ENCODE measurements around the gene MACF1.
"Not testable (repeated sequence)": the region's sequence is repeated elsewhere in the genome, so short reads cannot be mapped to it uniquely, and the experiment has no call there.

MACF1 gene, protein sequence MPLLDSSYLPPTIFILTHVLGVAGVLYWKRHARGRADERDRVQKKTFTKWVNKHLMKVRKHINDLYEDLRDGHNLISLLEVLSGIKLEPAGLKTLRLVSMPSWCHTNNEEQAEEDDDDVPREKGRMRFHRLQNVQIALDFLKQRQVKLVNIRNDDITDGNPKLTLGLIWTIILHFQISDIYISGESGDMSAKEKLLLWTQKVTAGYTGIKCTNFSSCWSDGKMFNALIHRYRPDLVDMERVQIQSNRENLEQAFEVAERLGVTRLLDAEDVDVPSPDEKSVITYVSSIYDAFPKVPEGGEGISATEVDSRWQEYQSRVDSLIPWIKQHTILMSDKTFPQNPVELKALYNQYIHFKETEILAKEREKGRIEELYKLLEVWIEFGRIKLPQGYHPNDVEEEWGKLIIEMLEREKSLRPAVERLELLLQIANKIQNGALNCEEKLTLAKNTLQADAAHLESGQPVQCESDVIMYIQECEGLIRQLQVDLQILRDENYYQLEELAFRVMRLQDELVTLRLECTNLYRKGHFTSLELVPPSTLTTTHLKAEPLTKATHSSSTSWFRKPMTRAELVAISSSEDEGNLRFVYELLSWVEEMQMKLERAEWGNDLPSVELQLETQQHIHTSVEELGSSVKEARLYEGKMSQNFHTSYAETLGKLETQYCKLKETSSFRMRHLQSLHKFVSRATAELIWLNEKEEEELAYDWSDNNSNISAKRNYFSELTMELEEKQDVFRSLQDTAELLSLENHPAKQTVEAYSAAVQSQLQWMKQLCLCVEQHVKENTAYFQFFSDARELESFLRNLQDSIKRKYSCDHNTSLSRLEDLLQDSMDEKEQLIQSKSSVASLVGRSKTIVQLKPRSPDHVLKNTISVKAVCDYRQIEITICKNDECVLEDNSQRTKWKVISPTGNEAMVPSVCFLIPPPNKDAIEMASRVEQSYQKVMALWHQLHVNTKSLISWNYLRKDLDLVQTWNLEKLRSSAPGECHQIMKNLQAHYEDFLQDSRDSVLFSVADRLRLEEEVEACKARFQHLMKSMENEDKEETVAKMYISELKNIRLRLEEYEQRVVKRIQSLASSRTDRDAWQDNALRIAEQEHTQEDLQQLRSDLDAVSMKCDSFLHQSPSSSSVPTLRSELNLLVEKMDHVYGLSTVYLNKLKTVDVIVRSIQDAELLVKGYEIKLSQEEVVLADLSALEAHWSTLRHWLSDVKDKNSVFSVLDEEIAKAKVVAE (N-terminal part only)

DNA sequence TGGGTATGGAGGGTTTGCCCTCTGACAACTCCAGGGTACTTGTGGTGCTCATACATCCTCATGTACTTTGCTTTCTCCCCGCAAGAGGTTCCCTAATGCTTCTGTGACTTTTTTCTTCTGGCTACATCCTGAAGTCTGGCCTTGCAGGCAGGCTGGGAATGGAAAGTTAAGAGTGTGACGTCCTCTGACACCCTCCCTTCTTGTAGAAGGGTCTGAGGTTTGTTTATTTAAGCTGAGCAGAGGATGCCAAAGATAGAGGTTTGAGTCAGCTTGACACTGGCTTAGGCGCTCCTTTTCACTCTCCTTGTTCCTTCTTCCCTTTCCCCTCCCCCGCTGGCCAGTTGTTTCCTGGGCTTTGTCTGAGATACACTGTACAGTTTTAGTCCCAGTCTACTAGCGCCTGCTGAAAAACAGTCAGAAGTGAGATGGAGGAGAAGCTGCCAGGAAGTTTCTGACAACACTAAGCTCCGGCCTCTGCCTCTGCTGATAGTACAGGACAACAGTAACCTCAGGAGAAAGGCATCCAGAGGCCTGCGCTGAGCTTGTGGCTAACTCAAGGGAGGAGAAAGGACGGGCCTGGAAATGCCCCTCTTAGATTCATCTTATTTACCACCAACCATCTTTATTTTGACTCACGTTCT lies at the start of gene MACF1:
Gene MACF1, plus strand, starts transcription at position 255 of the 641 bp plus-strand sequence. Its CDS starts 328 bp downstream, at position 583.
- peak; percentile 32 to 96 for DNase-seq

DNA sequence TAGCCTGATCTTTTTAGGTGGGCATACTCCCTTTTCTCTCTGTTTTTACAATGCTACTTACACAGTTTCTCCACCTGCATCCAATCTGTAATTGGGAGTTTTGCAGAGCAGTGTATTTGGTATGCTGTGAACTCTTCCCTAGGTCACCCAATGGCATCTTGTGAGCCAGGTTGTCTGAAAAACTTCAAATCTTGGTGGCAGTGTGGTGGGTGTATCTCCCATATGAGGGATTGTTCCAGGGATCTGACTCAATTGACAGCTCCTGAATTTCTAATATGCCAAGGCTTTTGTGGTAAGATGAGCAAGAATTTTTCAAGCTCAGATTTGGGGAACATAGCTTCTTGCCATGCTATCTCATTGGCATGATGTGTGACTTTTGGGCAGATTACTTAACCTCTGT lies 47.2 kb upstream of the MACF1 start:
- no peak for DNase-seq

DNA sequence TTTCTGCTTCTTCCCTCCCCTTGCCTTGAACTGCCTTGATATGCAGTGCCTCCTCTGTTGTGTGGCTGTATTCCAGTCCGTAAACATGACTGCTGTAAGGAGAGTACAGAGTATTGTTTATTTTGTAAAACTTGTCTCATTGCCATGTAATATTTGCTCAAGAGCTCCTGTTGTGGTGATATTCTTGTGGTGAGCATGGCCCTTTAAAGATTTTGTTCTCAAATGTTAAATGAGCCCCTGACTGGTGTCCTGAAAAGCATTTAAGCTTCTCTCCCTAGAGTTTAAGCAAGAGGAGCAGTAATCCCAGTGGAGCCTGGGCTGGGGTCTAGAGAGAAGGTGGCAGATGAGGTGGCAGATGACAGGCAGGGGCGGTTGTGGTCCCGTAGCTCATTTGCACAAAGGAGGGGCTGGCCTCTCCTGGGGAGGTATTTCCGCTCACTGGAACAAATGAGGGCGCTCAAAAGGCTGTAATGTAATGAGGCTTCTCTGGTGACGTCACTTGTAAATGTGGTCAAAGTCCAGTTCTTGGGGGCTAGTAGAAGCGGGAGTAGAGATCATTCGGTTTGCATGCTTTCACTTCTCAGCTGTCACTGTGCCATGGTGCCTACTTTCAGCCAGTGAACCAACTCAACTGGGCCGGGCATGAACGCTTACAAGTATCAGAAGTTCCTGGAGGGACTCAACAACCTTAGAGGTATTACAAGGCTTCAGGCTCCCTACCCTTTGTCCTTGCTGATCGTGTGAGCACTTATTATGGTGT lies 46.0 kb upstream of the MACF1 start:
- DNase-seq, result no peak

DNA sequence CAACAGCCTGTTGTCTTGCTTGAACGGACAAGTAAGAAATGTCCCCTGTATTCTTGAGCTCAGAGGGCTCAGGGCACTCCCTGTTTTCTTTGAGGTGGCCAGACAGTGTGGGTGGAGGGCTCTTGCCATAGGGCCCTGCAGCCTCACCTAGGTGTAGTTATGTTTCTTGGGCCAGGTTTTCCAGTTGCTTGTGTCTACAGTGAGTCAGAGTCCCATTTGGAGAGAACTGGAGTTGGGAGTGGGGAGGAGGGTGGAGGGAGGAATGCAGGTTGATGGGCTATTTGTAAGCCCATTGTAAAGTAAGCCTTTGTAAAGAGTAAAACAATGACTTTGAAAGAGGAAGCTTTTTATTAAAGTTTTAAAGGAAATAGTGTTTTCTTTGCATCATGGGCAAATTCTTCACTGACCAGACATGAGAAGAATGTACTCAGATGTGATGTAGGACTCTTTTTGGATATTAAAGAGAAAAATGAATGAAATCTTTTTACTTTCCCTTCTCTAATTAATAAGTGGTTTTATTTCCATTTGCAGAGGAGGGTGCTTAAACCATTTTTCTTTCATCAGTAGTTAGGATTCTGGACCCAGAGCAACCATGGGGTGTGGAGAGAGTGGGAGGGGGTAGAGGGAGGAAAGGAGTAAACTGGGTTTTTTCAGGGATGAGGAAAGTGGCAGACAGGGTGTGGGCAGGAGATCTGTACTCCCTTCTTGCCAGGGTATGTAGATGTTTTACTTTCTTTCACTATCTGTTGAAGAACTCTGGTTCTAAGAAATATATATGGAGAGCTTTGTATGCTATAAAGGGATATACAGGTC lies 45.1 kb upstream of the MACF1 start:
- DNase-seq, result no peak

DNA sequence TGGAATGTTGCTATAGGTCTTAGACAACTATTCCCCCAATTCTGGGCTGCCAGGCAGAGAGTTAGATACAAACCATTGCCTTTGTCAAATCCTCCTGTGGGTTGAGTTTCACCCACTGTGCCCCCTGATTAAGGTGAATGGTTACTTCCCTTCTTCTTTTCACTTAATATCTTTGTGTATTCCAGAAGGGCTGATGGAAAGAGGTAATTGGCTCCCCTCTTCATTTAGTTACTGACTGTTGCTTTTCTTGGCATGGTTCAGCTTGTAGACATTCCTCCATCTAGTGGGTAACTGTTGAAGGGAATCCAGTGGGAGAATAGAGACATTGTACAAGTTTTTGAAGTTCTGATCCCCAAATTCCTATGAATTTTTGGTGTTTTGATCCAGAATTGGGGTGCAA lies 43.8 kb upstream of the MACF1 start:
- DNase-seq, result no peak

DNA sequence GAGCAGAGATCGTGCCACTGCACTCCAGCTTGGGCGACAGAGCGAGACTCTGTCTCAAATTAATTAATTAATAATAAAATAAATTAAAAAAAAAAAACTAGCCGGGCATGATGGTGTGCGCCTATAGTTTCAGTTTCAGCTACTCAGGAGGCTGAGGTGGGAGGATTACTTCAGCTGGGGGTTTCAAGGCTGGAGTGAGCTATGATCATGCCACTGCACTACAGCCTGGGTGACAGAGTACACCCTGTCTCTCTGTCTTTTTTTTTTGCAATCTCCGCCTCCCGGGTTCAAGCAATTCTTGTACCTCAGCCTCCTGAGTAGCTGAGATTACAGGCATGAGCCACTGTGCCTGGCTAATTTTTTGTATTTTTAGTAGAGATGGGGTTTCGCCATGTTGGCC lies 42.7 kb upstream of the MACF1 start:
- not testable (repeated sequence) for DNase-seq

DNA sequence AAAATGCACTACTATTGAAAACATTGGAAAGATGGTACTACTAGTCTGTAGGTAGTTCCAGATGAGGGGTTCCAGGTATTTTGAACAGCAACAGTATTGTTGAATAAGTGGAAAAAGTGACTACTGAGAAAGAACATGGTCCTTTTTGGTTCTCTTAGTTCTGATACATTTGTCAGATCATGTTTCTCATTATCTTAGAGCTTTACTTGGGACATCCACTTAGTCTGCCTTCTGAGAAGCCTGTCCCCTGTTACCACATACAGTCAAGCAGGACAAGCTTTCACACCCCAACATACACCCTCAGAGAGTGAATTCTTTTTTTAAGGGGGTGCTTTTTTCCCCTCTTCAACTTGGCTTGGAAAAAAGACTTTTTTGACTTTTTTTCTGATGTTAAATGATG lies 41.0 kb upstream of the MACF1 start:
- DNase-seq, result no peak

DNA sequence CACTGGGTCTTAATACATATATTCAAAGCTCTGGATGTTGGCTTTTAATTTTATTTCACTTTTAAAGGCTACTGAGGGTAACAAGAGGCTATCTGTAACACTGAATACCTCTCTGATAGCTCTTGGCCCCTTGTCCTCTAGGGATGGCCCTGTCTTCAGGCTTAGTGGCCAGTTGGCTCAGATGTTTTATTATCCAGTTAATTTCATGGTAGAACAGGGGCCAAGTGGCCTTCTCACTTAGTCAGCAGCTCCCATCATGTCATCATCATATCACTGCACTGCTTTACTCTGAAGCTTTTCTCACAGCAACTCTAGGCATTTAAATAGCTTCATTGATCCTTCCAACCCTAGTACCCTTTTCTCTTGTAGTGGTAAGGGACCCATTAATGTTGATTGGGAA lies 40.2 kb upstream of the MACF1 start:
- no peak for DNase-seq

DNA sequence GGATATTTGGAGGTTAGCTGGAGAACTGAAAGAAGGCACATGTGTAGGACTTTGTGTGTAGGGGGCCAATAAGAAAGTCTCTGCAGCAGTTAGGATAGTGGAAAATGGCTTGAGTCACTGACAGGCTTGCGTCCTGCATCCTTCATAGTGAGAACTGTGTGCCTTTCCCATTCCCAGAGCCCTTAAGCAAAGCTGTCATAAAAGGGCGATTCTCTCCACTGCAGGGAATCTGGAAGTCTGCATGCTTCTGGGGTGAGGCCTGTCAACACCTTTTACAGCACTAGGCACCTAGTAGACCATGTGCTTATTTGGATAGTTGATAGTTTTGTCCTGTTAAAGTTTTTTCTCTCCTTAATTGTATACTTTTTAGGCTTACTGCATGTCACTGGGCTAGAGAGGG lies 39.4 kb upstream of the MACF1 start:
- no peak for DNase-seq

DNA sequence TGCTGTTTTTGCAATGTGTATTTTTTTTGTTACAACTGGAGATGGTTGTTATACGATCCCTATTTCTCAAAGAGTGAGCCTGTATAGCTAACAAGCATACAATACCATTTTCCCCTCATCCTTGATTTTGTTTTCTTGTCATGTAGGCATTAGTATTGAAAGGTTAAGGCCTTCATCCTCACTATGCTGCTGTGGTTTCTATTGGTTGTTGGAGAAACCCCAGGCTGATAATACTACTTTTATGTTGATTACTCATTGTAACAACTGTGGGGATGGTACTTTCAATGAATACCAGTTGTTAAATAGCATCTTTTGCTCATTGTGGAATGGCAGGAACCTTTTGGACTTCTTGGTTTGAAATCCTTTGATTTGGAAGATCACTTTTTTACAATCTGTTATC lies 39.0 kb upstream of the MACF1 start:
- DNase-seq, result no peak

DNA sequence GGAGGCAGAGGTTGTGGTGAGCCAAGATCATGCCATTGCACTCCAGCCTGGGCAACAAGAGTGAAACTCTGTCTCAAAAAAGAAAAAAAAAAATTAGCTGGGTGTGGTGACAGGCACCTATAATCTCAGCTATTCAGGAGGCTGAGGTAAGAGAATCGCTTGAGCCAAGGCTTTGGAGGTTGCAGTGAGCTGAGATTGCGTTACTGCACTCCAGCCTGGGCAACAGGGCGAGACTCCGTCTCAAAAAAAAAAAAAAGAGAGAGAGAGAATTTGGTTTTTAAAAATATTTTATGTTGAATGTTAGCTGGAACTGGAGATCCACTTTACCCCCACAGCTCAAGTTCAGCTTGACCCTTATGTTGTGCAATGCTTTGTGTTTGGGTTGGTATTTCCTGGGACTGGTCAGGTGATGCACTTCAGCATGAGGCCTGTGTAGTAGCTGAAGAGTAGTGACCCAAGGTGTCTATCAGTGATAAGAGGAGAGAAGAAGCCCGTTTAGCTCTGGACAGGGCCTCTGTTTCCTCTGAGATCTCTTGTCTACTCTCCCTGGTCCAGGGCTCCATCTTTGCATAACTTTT lies 36.8 kb upstream of the MACF1 start:
- DNase-seq, result no peak

DNA sequence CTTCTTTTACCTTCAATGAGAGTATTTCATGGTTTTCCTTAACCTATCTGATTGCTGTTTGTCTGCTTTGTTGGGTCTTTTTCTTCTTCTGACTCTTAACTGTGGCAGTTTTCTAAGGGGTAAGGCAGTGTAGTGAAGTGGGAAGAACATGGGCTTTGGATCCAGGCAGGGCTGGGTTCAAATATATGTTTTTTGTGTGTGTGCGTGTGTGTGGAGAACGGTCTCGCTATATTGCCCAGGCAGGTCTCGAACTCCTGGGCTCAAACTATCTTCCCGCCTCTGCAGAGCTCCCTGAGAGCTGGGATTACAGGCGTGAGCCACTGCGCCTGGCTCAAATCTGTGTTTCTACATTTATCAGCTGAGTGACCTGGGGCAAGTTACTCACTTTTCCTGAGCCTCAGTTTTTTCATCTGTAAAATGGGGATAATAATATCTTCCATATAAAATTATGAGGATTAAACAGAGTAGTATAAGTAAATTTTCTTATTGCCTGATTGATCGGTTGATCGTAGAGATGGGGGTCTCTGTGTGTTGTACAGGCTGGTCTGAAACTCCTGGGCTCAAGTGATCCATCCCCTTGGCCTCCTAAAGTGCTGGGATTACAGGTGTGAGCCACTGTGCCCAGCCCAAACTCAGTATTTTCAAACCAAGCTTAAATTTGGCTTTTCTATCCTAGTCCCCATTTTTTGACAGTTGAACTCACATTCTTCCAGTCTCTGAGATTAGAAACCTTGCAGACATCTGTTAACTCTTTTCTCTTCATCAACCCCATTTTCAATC lies 36.0 kb upstream of the MACF1 start:
- no peak for DNase-seq

DNA sequence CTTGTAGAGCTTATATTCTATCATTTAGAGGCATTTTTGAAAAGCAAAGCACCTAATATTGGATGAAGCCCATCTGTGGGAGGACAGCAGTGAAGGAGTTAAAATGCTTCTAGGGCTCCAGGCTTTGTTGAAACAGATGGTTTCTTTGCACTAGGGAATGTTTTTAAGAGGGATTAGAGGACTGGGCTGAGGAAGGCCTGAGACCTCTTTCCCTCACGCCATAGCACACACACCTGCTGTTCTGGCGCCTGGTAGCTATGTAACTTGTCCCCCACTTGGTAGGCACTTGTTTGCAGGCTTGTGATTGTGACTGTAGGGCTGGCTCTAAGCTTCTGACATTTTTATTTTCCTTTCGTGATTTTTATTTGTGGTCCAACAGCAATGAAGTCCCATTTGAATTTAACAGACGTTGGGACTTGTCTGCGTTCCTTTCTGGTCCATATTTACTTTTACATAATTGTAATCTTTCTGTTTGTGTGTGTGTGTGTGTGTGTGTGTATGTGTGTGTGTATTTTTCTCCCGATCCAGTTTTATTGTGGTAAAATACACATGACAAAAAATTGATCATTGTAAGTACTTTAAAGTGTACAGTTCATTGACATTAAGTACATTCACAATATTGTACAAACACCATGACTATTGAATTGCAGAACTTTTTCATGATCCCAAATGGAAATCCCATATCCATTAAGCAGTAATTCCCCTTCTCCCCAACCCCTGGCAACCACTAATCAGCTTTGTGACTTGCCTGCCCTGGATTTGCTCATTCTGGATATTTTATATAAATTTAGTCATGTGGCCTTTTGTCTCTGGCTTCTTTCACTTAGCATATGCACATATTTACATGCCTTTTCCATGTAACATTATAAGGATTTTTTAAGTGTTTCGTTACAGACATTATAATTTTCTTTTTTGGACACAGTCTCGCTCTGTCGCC lies 33.5 kb upstream of the MACF1 start:
- no peak for DNase-seq

DNA sequence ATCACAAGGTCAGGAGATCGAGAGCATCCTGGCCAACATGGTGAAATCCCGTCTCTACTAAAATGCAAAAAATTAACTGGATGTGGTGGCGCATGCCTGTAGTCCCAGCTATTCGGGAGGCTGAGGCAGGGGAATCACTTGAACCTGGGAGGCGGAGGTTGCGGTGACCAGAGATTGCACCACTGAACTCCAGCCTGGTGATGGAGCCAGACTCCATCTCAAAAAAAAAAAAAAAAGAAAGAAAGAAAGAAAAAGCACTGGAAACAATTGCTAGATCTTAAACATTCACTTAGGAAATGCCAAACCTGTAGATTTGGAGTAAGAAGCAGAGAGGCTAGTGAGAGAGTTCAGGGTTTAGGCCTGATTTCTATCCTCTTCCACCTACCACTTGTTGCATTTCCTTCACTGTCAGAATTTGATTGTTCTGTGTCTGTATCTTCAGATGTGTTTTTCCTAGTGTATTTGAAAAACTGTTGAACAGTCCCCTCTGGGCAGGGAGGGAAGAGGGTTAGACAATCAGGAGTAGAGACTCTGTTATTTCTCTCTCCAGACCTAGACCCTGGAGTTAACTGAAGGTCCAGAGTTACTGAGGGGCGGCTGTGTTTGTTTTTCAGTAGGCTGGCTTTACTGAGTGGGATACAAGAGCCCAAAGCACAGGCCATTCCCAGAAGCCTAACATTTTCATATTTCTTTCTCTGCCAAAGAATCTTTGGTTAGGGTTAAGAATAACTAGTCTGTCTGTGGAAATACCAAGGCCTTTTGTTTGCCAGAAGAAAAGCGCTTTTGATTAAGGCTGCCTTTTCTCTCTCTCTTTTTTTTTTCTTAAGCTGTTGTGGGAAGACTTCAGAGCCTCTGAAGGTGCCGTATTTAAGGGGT lies 31.1 kb upstream of the MACF1 start:
- DNase-seq, result no peak

DNA sequence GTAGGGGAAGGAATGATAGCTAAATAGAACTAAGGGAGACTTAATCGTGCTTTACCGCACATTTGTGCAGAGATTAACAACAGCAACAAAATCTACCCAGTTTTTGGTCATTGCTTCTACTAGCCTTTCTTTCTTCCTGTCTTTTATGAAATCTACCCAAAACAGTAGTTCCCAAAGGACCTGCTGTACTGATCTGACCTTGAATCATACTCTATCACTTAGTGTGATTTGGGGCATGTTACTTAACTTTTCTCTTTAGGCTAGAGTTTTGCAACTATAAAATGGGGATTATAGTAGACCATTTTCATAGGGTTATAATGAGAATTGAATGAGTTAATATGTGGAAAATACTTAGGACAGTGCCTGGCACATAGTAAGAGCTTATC lies 30.5 kb upstream of the MACF1 start:
- no peak for DNase-seq

DNA sequence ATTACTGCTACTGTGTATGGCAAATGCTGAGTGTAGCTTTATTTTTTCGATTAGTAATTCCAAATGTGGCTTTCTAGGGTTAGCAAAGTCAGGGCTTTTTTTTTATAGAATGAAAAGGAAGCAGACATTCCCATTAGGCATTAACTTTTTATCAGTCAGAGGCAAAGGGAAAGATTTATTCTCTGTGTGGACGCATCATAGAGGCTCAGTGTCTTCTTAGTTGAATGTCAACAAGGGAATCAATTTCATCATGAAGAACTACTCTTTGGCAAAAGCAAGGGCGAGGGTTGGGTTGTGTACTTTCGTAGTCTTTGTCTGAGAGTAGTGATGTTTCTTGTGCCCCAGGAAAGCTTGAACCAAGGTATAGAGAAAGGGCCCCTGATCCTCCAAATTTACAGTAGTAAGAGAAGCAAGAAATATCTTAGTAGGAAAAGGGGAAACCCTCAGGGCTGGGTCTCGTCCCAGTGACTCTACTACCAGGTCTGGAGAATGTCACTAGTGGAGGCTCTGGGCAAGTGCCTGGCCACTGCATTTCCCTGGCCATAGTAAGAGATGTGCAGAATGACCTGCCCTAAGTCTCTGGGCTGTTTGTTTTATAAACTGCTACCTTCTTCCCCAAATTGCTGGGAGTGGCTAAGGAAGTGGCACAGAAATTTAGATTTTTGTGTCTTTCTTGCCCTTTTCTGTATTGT lies 30.0 kb upstream of the MACF1 start:
- DNase-seq, result no peak

DNA sequence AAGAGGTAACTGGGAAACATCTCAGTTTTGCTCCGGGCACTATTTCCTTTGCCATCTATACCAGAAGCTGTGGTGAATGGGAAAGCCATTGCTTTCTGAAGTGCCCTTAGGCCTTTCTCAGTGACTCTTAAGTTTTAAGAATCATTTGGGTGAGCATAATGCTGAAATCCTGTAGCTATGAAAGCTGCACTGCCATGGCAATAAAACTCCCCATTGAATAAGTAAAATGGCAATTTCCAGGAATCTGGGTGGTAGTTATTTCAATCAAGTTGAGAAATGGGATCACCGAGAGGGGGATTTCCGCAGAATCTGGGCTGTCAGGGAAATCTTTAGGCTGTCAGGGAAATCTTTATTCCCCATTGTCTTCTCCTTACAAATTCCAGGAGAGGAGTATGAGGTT lies 26.8 kb upstream of the MACF1 start:
- no peak for DNase-seq

Measured in bone marrow (tissue), 2 donors.